OCI-LY7 (cell line): Measurements from ENCODE around the gene RTL1. TPM values are rescaled to one million over a fixed set of nuclear protein-coding genes. Genes with fewer than 3 reads are reported as not detected.

Experiments
- BruUV-seq: library from RNA; stranded (reverse); fragments of 400-500 nt; replicated peaks from 2 replicates; lab custom pipeline; 2021; lab: Mats Ljungman, UMichigan
- CTCF ChIA-PET: fragments of 300-600 bp; sonication (Branson Sonifier 250); formaldehyde crosslinking; loops from one replicate; lab custom pipeline; 2022; ENCODE audit warnings: antibody characterized with exemption; ENCODE audit not compliant: unreplicated experiment; lab: Charles Lee
- POLR2A ChIA-PET: fragments of 300-600 bp; sonication (Branson Sonifier 250); formaldehyde crosslinking; loops from one replicate; lab custom pipeline; 2022; ENCODE audit warnings: antibody characterized with exemption; lab: Charles Lee
- DNase-seq: peaks from one replicate; pipeline ENCODE4 v3.0.0-alpha.2; 2015; ENCODE audit warnings: low spot score
- H2AFZ ChIP-seq: fragments of 200-600 bp; sonication (generic), shearing (Covaris generic); 2 replicates; pipeline ENCODE4 v1.6.1; 2014; ENCODE audit warnings: mild to moderate bottlenecking, antibody characterized with exemption, low read length, moderate library complexity
- H3K27ac ChIP-seq: fragments of 200-600 bp; sonication (generic); 2 replicates; pipeline ENCODE4 v1.5.1; 2014; ENCODE audit warnings: mixed run types, low read depth, mild to moderate bottlenecking, moderate library complexity, low read length, inconsistent platforms; ENCODE audit not compliant: poor library complexity, severe bottlenecking
- H3K36me3 ChIP-seq: fragments of 200-600 bp; sonication (generic); 2 replicates; pipeline ENCODE4 v1.6.1; 2014; ENCODE audit warnings: mild to moderate bottlenecking, antibody characterized with exemption, low read length, moderate library complexity, mixed read lengths; ENCODE audit not compliant: insufficient read depth
- H3K4me1 ChIP-seq: fragments of 200-600 bp; sonication (generic); 2 replicates; pipeline ENCODE4 v1.5.1; 2014; ENCODE audit warnings: mild to moderate bottlenecking, low read length; ENCODE audit not compliant: insufficient read depth, poor library complexity, severe bottlenecking
- H3K4me2 ChIP-seq: fragments of 200-600 bp; sonication (generic); 2 replicates; pipeline ENCODE4 v1.6.1; 2014; ENCODE audit warnings: mild to moderate bottlenecking, low read length
- H3K4me3 ChIP-seq: fragments of 200-600 bp; sonication (generic); 2 replicates; pipeline ENCODE4 v1.5.1; 2014; ENCODE audit warnings: mild to moderate bottlenecking, low read depth, low read length; ENCODE audit not compliant: poor library complexity, severe bottlenecking
- H3K79me2 ChIP-seq: fragments of 200-600 bp; sonication (generic); 2 replicates; pipeline ENCODE4 v1.6.1; 2016; ENCODE audit warnings: low read depth, mild to moderate bottlenecking, low read length, moderate library complexity, mixed read lengths; ENCODE audit not compliant: insufficient read depth
- H3K9me2 ChIP-seq: fragments of 200-600 bp; sonication (generic); 2 replicates; pipeline ENCODE4 v1.6.1; 2016; ENCODE audit warnings: mild to moderate bottlenecking, low read length, mixed read lengths; ENCODE audit not compliant: insufficient read depth
- H3K9me3 ChIP-seq: fragments of 200-600 bp; sonication (generic); 2 replicates; pipeline ENCODE4 v1.6.1; 2014; ENCODE audit warnings: mild to moderate bottlenecking, mixed run types, low read length, mixed read lengths
- H4K20me1 ChIP-seq: fragments of 200-600 bp; sonication (generic); 2 replicates; pipeline ENCODE4 v1.6.1; 2014; ENCODE audit warnings: mild to moderate bottlenecking, antibody characterized with exemption, low read length, moderate library complexity, mixed read lengths; ENCODE audit not compliant: insufficient read depth
- CTCF ChIP-seq: fragments of 200-600 bp; sonication (generic); conservative IDR thresholded peaks from 2 replicates; pipeline ENCODE4 v1.5.1; 2014; ENCODE audit warnings: mild to moderate bottlenecking, antibody characterized with exemption, low read length, moderate library complexity, mixed read lengths
- EZH2phosphoT487 ChIP-seq: fragments of 200-600 bp; sonication (generic); IDR thresholded peaks from 2 replicates; pipeline ENCODE4 v1.6.1; 2018; ENCODE audit warnings: low read depth, borderline replicate concordance, mild to moderate bottlenecking, mixed run types, antibody characterized with exemption, low read length, moderate library complexity, mixed read lengths
- intact Hi-C: fragments of 100-400 bp; cut with micrococcal nuclease; formaldehyde crosslinking; loops from one replicate; pipeline ENCODE4 v1.10.0; 2022; ENCODE audit not compliant: unreplicated experiment
- total RNA-seq, 2 experiments: library from RNA; depleted of rRNA in 1 of 2; stranded (reverse); fragments of >200 nt in 1 of 2; shearing (Covaris generic) in 1 of 2; gene quantifications; 2 replicates each; pipeline ENCODE4 v1.2.3, GENCODE V29; 2014 to 2022

RTL1 gene
- total RNA-seq, 2 experiments from 2014 or later, result not detected

GRCh38 chr14:100890061-100890850 is 13.3 kb downstream of the RTL1 start:
- Histone ChIP-seq H4K20me1 (no peaks in the 10 kb centered on the region), H3K27ac (no peak overlapping the region), H3K9me3 (no peaks in the 10 kb centered on the region), H3K9me2 (no peaks in the 10 kb centered on the region), H2AFZ (no peak overlapping the region), H3K79me2 (no peaks in the 10 kb centered on the region), H3K4me1 (no peaks in the 10 kb centered on the region), H3K36me3 (no peaks in the 10 kb centered on the region), H3K4me3 (no peak overlapping the region), H3K4me2 (no peak overlapping the region)
- intact Hi-C loops, result no loop called here
- ChIA-PET POLR2A (no interaction called here), CTCF (no interaction called here)
- no TSS peak for BruUV-seq
- no peak for TF ChIP-seq CTCF
- no peak for DNase-seq

- no peak overlapping the region for H3K27ac ChIP-seq
- ChIA-PET POLR2A (no interaction called here), CTCF (no interaction called here)
- no peaks in the 10 kb centered on the region for H3K4me1 ChIP-seq
- no peaks in the 10 kb centered on the region for H3K9me2 ChIP-seq
- H4K20me1 ChIP-seq, result no peaks in the 10 kb centered on the region
- no peaks in the 10 kb centered on the region for H3K36me3 ChIP-seq
- intact Hi-C loops, result no loop called here
- no TSS peak for BruUV-seq
- H3K4me2 ChIP-seq, result no peak overlapping the region
- no peak overlapping the region for H3K4me3 ChIP-seq
- H3K79me2 ChIP-seq, result no peaks in the 10 kb centered on the region
- no peaks in the 10 kb centered on the region for H3K9me3 ChIP-seq
- H2AFZ ChIP-seq, result no peak overlapping the region
- DNase-seq, result no peak
- no peak for TF ChIP-seq EZH2phosphoT487
- no peak for TF ChIP-seq CTCF
Observed at GRCh38 chr14:100889641-100890040, 13.9 kb downstream of the RTL1 start.

- Histone ChIP-seq H3K4me1 (no peaks in the 10 kb centered on the region), H3K9me2 (no peaks in the 10 kb centered on the region), H3K4me2 (no peak overlapping the region), H4K20me1 (no peaks in the 10 kb centered on the region), H2AFZ (no peak overlapping the region), H3K4me3 (no peak overlapping the region), H3K9me3 (no peaks in the 10 kb centered on the region), H3K36me3 (no peaks in the 10 kb centered on the region), H3K27ac (no peak overlapping the region), H3K79me2 (no peaks in the 10 kb centered on the region)
- ChIA-PET CTCF (no interaction called here), POLR2A (no interaction called here)
- intact Hi-C loops, result no loop called here
- no peak for TF ChIP-seq CTCF
- TF ChIP-seq EZH2phosphoT487, result no peak
- no TSS peak for BruUV-seq
- no peak for DNase-seq
Observed at GRCh38 chr14:100888789-100889315, 14.7 kb downstream of the RTL1 start.
